Esophagus muscularis mucosa (tissue), 4 donors: ENCODE measurements around the gene PKD1L1. TPM values are rescaled to one million over a fixed set of nuclear protein-coding genes. Genes with fewer than 3 reads are reported as not detected.
A peak's percentile ranks its signal among the peaks of the same experiment; 100 is the strongest.

Experiments used
- DNase-seq: peaks from one replicate; pipeline ENCODE4 v3.0.0-alpha.2; 2017; ENCODE audit errors: extremely low spot score
- H3K27ac ChIP-seq, 4 donors: fragments of 200-600 bp; sonication (generic); replicated peaks in 1 of 4; 1 replicate in 3 of 4; 2 replicates in 1 of 4; pipeline ENCODE4 v1.5.1; 2016 to 2019; ENCODE audit warnings: mild to moderate bottlenecking in 1 of 4
- H3K27me3 ChIP-seq, 4 donors: fragments of 200-600 bp; sonication (generic); one replicate each; pipeline versions ENCODE4 v1.5.1 to v1.6.0; 2016 to 2019
- H3K36me3 ChIP-seq, 4 donors: fragments of 200-600 bp; sonication (generic); one replicate each; pipeline ENCODE4 v1.5.1; 2016 to 2019
- H3K4me1 ChIP-seq, 4 donors: fragments of 200-600 bp; sonication (generic); one replicate each; pipeline ENCODE4 v1.5.1; 2016 to 2019
- H3K4me3 ChIP-seq, 4 donors: fragments of 200-600 bp; sonication (generic); 1 replicate in 2 of 4; 2 replicates in 2 of 4; pipeline ENCODE4 v1.5.1; 2016 to 2019; ENCODE audit warnings: mild to moderate bottlenecking in 4 of 4, moderate library complexity in 1 of 4
- H3K9me3 ChIP-seq, 4 donors: fragments of 200-600 bp; sonication (generic); 1 replicate in 3 of 4; 2 replicates in 1 of 4; pipeline ENCODE4 v1.5.1; 2016 to 2019
- CTCF ChIP-seq, 3 experiments: fragments of 200-600 bp in 2 of 3; fragments of 450-650 bp in 1 of 3; sonication (generic) in 2 of 3; IDR thresholded peaks; one replicate each; pipeline ENCODE4 v1.5.1; 2017 to 2019; ENCODE audit warnings: antibody characterized with exemption in 3 of 3, mild to moderate bottlenecking in 2 of 3, moderate library complexity in 1 of 3
- EP300 ChIP-seq: sonication (generic); formaldehyde crosslinking; IDR thresholded peaks from one replicate; pipeline ENCODE4 v1.6.1; 2017; ENCODE audit warnings: antibody characterized with exemption
- POLR2A ChIP-seq: fragments of 450-650 bp; IDR thresholded peaks from one replicate; pipeline ENCODE4 v1.6.1; 2017; ENCODE audit warnings: antibody characterized with exemption, moderate library complexity, mild to moderate bottlenecking, low read depth
- POLR2AphosphoS5 ChIP-seq, 2 donors: sonication (generic); formaldehyde crosslinking; IDR thresholded peaks; one replicate each; pipeline ENCODE4 v1.6.1; 2017; ENCODE audit warnings: antibody characterized with exemption in 2 of 2
- WGBS: methylation state at CpG from one replicate; pipeline ENCODE4 v1.1.5; 2018; 5-methylcytosine and 5-hydroxymethylcytosine counted together
- intact Hi-C: fragments of 100-400 bp; cut with DNase I; formaldehyde crosslinking; loops from one replicate; pipeline ENCODE4 v1.15.1; 2023
- total RNA-seq, 4 donors: library from RNA; depleted of rRNA; stranded (reverse); fragments of >200 nt; gene quantifications; one replicate each; pipeline versions ENCODE4 v1.1.0 to v1.2.1, GENCODE V29; 2016

The PKD1L1 gene
- total RNA-seq, 4 donors from 2014 or later, result 0.50 to 1.7 (median 0.73) TPM

- Histone ChIP-seq H3K27me3 (no peaks in the 10 kb centered on the region), H3K9me3 (no peaks in the 10 kb centered on the region), H3K4me1 (no peaks in the 10 kb centered on the region), H3K4me3 (no peak overlapping the region), H3K27ac (no peak overlapping the region), H3K36me3 (peaks cover 0 to 17% (median 0%) of the 10 kb centered on the region in 4 donors)
- 97% methylated on average over 10 of the region's 10 CpGs for WGBS
- peak; percentile 66 for DNase-seq
- no peak for TF ChIP-seq CTCF (IDR thresholded peaks at IDR 0.05)
- intact Hi-C loops, result no loop called here
Measured at GRCh38 chr7:47877336-47877735, 70.9 kb downstream of the PKD1L1 start.

GRCh38 chr7:47875998-47876744 is 72.1 kb downstream of the PKD1L1 start:
- Histone ChIP-seq H3K27ac (no peak overlapping the region), H3K4me3 (no peak overlapping the region), H3K36me3 (peaks cover 0 to 13% (median 0%) of the 10 kb centered on the region in 4 donors), H3K4me1 (no peaks in the 10 kb centered on the region), H3K9me3 (no peaks in the 10 kb centered on the region), H3K27me3 (no peaks in the 10 kb centered on the region)
- intact Hi-C loops, result no loop called here
- 64% methylated on average over 2 of the region's 2 CpGs for WGBS
- TF ChIP-seq POLR2A (no peak), EP300 (no peak), CTCF (IDR thresholded peaks at IDR 0.05) (no peak), POLR2AphosphoS5 (IDR thresholded peaks at IDR 0.05) (no peak)
- peak; percentile 82 for DNase-seq

- Histone ChIP-seq H3K36me3 (peaks cover 0 to 7% (median 0%) of the 10 kb centered on the region in 4 donors), H3K27me3 (no peaks in the 10 kb centered on the region), H3K27ac (no peak overlapping the region), H3K9me3 (no peaks in the 10 kb centered on the region), H3K4me1 (no peaks in the 10 kb centered on the region), H3K4me3 (no peak overlapping the region)
- no peak for DNase-seq
- no peak for TF ChIP-seq POLR2AphosphoS5 (IDR thresholded peaks at IDR 0.05)
- TF ChIP-seq EP300, result no peak
- TF ChIP-seq CTCF (IDR thresholded peaks at IDR 0.05), result no peak
- no peak for TF ChIP-seq POLR2A
- intact Hi-C loops, result no loop called here
Measured at GRCh38 chr7:47875406-47875805, 72.9 kb downstream of the PKD1L1 start.

GRCh38 chr7:47873762-47874161 is 74.5 kb downstream of the PKD1L1 start:
- no peaks in the 10 kb centered on the region for H3K27me3 ChIP-seq
- H3K4me1 ChIP-seq, result no peaks in the 10 kb centered on the region
- intact Hi-C loops, result no loop called here
- H3K9me3 ChIP-seq, result no peaks in the 10 kb centered on the region
- no peak for TF ChIP-seq POLR2A
- no peak for TF ChIP-seq EP300
- TF ChIP-seq CTCF (IDR thresholded peaks at IDR 0.05), result no peak
- no peak for TF ChIP-seq POLR2AphosphoS5 (IDR thresholded peaks at IDR 0.05)
- H3K27ac ChIP-seq, result no peak overlapping the region
- DNase-seq, result peak; percentile 90
- peaks cover 0 to 6% (median 0%) of the 10 kb centered on the region in 4 donors for H3K36me3 ChIP-seq
- 84% methylated on average over 5 of the region's 5 CpGs for WGBS
- no peak overlapping the region for H3K4me3 ChIP-seq

GRCh38 chr7:47867286-47867685 is 81.0 kb downstream of the PKD1L1 start:
- 77% methylated on average over 3 of the region's 3 CpGs for WGBS
- H3K27me3 ChIP-seq, result no peaks in the 10 kb centered on the region
- DNase-seq, result no peak

More at GRCh38 chr7:47867286-47867685, 81.0 kb downstream of the PKD1L1 start:
- no peak overlapping the region for H3K4me3 ChIP-seq
- no peaks in the 10 kb centered on the region for H3K4me1 ChIP-seq
- H3K27ac ChIP-seq, result no peak overlapping the region
- no peaks in the 10 kb centered on the region for H3K36me3 ChIP-seq
- no peak for TF ChIP-seq CTCF (IDR thresholded peaks at IDR 0.05)
- no peak for TF ChIP-seq EP300
- no peak for TF ChIP-seq POLR2A
- TF ChIP-seq POLR2AphosphoS5 (IDR thresholded peaks at IDR 0.05), result no peak
- intact Hi-C loops, result no loop called here
- H3K9me3 ChIP-seq, result no peaks in the 10 kb centered on the region
